ENCODE measurements around the gene GCLC. TPM values are rescaled to one million over a fixed set of nuclear protein-coding genes. Genes with fewer than 3 reads are reported as not detected.
A peak's percentile ranks its signal among the peaks of the same experiment; 100 is the strongest.

The GCLC gene
- total and polyA plus RNA-seq, 9 of the 15 experiments (the other 6 are each of a cell fraction or from before 2014, with no cell fraction given), result 3.9 to 20.0 (median 9.4) TPM

DNA sequence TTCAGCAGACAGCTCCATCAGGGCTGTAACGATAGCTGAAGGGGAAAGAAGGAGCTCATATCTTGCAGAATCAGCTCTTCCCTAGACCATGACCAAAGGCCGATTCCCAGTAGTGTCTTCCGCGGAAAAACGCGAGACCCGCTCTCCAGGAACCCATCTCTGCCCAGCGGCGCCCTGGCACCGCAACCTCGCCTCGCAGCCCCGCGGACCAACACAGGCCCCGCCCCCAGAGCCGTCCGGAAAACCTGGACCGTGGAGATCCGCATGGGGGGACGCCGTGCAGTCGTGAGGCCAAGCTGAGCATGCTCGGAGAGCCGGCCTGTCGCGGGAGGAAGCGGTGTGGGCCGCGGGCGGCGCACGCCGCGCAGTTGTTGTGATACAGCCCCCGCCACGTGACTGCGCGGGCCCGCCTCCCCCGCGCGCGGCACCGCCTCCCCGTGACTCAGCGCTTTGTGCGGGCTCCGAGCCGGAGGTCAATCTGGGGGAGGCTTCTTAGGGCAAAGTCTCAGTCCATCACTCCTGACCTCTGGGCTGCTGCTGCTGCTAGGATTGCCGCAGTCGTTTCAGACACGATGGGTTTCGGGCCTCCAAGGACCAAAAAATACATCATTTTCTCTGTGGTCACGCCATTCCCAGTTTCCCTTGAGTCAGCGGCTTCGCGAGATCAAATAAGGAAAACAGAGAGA lies 3.1 kb upstream of the GCLC start (continued):
- TF ChIP-seq HMG20A (CRISPR knock-in tag; conservative IDR thresholded peaks at IDR 0.05), result no peak
- TF ChIP-seq CCAR2 (IDR thresholded peaks at IDR 0.05; ENCODE audit: low read depth, low read length), result no peak
- peak; percentile 96 to 99 for TF ChIP-seq RCOR1 (IDR thresholded peaks at IDR 0.05; ENCODE audit: borderline replicate concordance in 1 of 2, low read depth in 2 of 2, low read length in 2 of 2)
- no peak for TF ChIP-seq ARHGAP35 (IDR thresholded peaks at IDR 0.05; ENCODE audit: partially characterized antibody)
- TF ChIP-seq HNRNPL (IDR thresholded peaks at IDR 0.05; ENCODE audit: low read depth, low read length), result peak; percentile 62; the same call in 1 of the 2 replicates
- no peak for TF ChIP-seq ZNF384 (IDR thresholded peaks at IDR 0.05; ENCODE audit: low read depth, low read length)
- no peak for TF ChIP-seq SMAD2 (IDR thresholded peaks at IDR 0.05; ENCODE audit: low read depth, low read length)
- no peak for TF ChIP-seq RBBP5 (IDR thresholded peaks at IDR 0.05; ENCODE audit: borderline replicate concordance, insufficient read depth, low read length, poor library complexity, severe bottlenecking)
- TF ChIP-seq SAFB (IDR thresholded peaks at IDR 0.05; ENCODE audit: borderline replicate concordance, low read depth, low read length), result peak; percentile 92
- TF ChIP-seq HDAC3 (IDR thresholded peaks at IDR 0.05; ENCODE audit: borderline replicate concordance, partially characterized antibody), result peak; percentile 75

All from K562 (cell line).